Measurements from ENCODE around the gene NCOA6.

NCOA6 gene

GRCh38 chr20:34852298-34852697 is 26.8 kb upstream of the NCOA6 start:
- TF ChIP-seq GATA2 (IDR thresholded peaks at IDR 0.05; ENCODE audit: low read depth, low read length) (no peak), GATA3 (IDR thresholded peaks at IDR 0.05; ENCODE audit: low read depth, low read length) (no peak)

- TF ChIP-seq GATA2 (IDR thresholded peaks at IDR 0.05; ENCODE audit: low read depth, low read length) (no peak), GATA3 (IDR thresholded peaks at IDR 0.05; ENCODE audit: low read depth, low read length) (no peak)
These were observed 25.5 kb upstream of the NCOA6 start for GRCh38 chr20:34850969-34851368.

GRCh38 chr20:34849778-34850177 is 24.3 kb upstream of the NCOA6 start:
- no peak for TF ChIP-seq GATA2 (IDR thresholded peaks at IDR 0.05; ENCODE audit: low read depth, low read length)
- no peak for TF ChIP-seq GATA3 (IDR thresholded peaks at IDR 0.05; ENCODE audit: low read depth, low read length)

GRCh38 chr20:34848597-34848996 is 23.1 kb upstream of the NCOA6 start:
- TF ChIP-seq GATA3 (IDR thresholded peaks at IDR 0.05; ENCODE audit: low read depth, low read length) (no peak), GATA2 (IDR thresholded peaks at IDR 0.05; ENCODE audit: low read depth, low read length) (no peak)

GRCh38 chr20:34843421-34843820 is 18.0 kb upstream of the NCOA6 start:
- TF ChIP-seq GATA2 (IDR thresholded peaks at IDR 0.05; ENCODE audit: low read depth, low read length) (no peak), GATA3 (IDR thresholded peaks at IDR 0.05; ENCODE audit: low read depth, low read length) (no peak)

- TF ChIP-seq GATA2 (IDR thresholded peaks at IDR 0.05; ENCODE audit: low read depth, low read length) (no peak), GATA3 (IDR thresholded peaks at IDR 0.05; ENCODE audit: low read depth, low read length) (no peak)
These were observed 16.7 kb upstream of the NCOA6 start for GRCh38 chr20:34842143-34842542.

GRCh38 chr20:34834459-34834893 is 9.0 kb upstream of the NCOA6 start:
- TF ChIP-seq GATA3 (IDR thresholded peaks at IDR 0.05; ENCODE audit: low read depth, low read length) (no peak), GATA2 (IDR thresholded peaks at IDR 0.05; ENCODE audit: low read depth, low read length) (no peak)

- TF ChIP-seq GATA3 (IDR thresholded peaks at IDR 0.05; ENCODE audit: low read depth, low read length) (no peak), GATA2 (IDR thresholded peaks at IDR 0.05; ENCODE audit: low read depth, low read length) (no peak)
These were observed 6.5 kb upstream of the NCOA6 start for GRCh38 chr20:34831936-34832335.

- TF ChIP-seq GATA3 (IDR thresholded peaks at IDR 0.05; ENCODE audit: low read depth, low read length) (no peak), GATA2 (IDR thresholded peaks at IDR 0.05; ENCODE audit: low read depth, low read length) (no peak)
These were observed 3.7 kb upstream of the NCOA6 start for GRCh38 chr20:34829191-34829590.

- TF ChIP-seq GATA2 (IDR thresholded peaks at IDR 0.05; ENCODE audit: low read depth, low read length) = no peak
These were observed 483 bp downstream of the NCOA6 start for GRCh38 chr20:34824806-34825529.

GRCh38 chr20:34824452-34824805 is 1.0 kb downstream of the NCOA6 start:
- TF ChIP-seq GATA3 (IDR thresholded peaks at IDR 0.05; ENCODE audit: low read depth, low read length) (no peak), GATA2 (IDR thresholded peaks at IDR 0.05; ENCODE audit: low read depth, low read length) (no peak)

- TF ChIP-seq GATA3 (IDR thresholded peaks at IDR 0.05; ENCODE audit: low read depth, low read length) = no peak
- TF ChIP-seq GATA2 (IDR thresholded peaks at IDR 0.05; ENCODE audit: low read depth, low read length) = no peak
These were observed 1.4 kb downstream of the NCOA6 start for GRCh38 chr20:34824026-34824425.

GRCh38 chr20:34820805-34821578 is 4.5 kb downstream of the NCOA6 start:
- no peak for TF ChIP-seq GATA3 (IDR thresholded peaks at IDR 0.05; ENCODE audit: low read depth, low read length)
- no peak for TF ChIP-seq GATA2 (IDR thresholded peaks at IDR 0.05; ENCODE audit: low read depth, low read length)

- TF ChIP-seq GATA3 (IDR thresholded peaks at IDR 0.05; ENCODE audit: low read depth, low read length) (no peak), GATA2 (IDR thresholded peaks at IDR 0.05; ENCODE audit: low read depth, low read length) (no peak)
These were observed 7.7 kb downstream of the NCOA6 start for GRCh38 chr20:34817801-34818200.

- TF ChIP-seq GATA3 (IDR thresholded peaks at IDR 0.05; ENCODE audit: low read depth, low read length) = no peak
- no peak for TF ChIP-seq GATA2 (IDR thresholded peaks at IDR 0.05; ENCODE audit: low read depth, low read length)
These were observed 8.4 kb downstream of the NCOA6 start for GRCh38 chr20:34817072-34817471.
